ENCODE data around the gene PCBP3.

The PCBP3 gene

DNA sequence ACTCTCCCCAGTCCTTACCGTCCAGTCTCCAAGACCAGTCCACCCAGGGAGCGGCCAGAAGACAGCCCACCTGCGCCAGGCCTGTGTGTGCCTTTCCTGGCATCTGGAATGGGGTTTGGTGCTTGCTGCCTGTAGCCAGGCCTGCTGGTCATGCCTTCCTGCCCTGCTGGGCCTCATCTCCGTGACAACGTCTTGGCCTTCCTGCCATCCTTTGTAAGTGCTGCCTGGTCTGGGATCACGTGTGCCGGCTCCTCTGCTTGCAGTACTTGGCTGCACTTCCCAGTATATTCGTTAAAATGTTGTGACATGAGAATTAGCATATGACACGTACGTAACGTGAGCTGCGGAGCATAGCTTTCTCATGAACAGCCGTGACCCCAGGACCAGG is 192.7 kb downstream of the PCBP3 start:
- H3K4me2 ChIP-seq (ENCODE audit: low read depth, low read length, poor library complexity, severe bottlenecking): no peak overlapping the region
- H4K20me1 ChIP-seq (ENCODE audit: low read depth, low read length): no peaks in the 10 kb centered on the region
- H3K27ac ChIP-seq (ENCODE audit: low read depth, low read length): no peak overlapping the region
- TF ChIP-seq, protein P1, sequence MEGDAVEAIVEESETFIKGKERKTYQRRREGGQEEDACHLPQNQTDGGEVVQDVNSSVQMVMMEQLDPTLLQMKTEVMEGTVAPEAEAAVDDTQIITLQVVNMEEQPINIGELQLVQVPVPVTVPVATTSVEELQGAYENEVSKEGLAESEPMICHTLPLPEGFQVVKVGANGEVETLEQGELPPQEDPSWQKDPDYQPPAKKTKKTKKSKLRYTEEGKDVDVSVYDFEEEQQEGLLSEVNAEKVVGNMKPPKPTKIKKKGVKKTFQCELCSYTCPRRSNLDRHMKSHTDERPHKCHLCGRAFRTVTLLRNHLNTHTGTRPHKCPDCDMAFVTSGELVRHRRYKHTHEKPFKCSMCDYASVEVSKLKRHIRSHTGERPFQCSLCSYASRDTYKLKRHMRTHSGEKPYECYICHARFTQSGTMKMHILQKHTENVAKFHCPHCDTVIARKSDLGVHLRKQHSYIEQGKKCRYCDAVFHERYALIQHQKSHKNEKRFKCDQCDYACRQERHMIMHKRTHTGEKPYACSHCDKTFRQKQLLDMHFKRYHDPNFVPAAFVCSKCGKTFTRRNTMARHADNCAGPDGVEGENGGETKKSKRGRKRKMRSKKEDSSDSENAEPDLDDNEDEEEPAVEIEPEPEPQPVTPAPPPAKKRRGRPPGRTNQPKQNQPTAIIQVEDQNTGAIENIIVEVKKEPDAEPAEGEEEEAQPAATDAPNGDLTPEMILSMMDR (IDR thresholded peaks at IDR 0.05; ENCODE audit: insufficient read depth, low read length, poor library complexity, severe bottlenecking): no peak
- TF ChIP-seq EZH2phosphoT487 (conservative IDR thresholded peaks at IDR 0.05; ENCODE audit: low read length): no peak
- no peaks in the 10 kb centered on the region for H3K9me3 ChIP-seq (ENCODE audit: insufficient read depth, low read length)
- H3K9ac ChIP-seq (ENCODE audit: low read length): no peak overlapping the region
- no peaks in the 10 kb centered on the region for H3F3A ChIP-seq (ENCODE audit: insufficient read depth)
- H3K4me3 ChIP-seq (ENCODE audit: insufficient read depth, low read length, poor library complexity, severe bottlenecking): no peak overlapping the region
- H3K36me3 ChIP-seq (ENCODE audit: low read length): no peaks in the 10 kb centered on the region
- no peak overlapping the region for H2AFZ ChIP-seq (ENCODE audit: low read depth, low read length, severe bottlenecking)
- H3K79me2 ChIP-seq (ENCODE audit: insufficient read depth, low read length): no peaks in the 10 kb centered on the region
- no peaks in the 10 kb centered on the region for H3K27me3 ChIP-seq (ENCODE audit: low read length)
- no peaks in the 10 kb centered on the region for H3K9me2 ChIP-seq (replicated peaks; ENCODE audit: insufficient read depth, low read length)

DNA sequence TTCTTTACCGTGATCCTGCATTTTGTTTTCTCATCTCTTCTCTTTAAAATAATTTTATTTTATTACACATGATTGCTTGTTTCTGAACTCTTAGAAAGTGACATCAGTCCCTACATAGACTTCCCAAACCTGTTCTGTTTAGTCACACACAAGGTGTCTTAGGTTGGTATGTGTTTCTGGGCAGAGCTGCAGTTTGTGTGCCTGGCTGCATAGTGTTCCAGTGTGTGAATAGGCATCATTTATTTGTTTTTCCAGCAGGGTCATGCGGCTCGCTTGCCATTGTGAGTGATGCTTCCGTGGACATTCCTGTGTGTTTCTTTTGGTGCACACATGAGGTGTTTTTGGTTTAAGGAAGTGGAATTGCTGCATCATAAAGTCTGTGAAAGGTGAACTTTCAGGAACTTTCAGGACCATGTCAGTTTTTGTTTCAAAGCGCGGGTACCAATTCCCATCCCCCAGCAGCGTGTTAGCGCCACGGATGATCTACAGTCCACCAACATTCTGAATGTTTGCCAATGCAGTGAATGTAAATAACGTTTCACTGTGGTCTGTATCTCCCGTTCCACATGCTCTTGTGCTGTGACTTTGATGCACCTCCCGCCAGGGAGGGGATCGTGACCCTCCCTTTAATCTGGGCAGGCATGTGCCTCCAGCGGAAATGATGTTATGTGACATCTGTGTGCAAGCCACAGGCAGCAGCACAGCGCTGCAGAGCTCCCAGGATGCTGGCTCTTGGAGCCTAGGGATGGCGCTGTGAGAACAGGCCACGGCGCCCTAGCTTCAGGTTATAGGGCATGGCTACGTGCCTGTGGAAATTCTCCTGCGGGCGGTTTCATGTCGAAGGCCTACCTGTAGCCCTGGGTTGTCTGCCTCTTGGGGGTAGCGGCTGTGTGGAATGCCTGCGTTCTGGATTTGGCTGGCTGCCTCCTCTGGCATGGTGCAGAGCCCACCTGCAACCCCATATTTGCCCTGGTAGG is 193.5 kb downstream of the PCBP3 start:
- no peak overlapping the region for H2AFZ ChIP-seq (ENCODE audit: low read depth, low read length, severe bottlenecking)
- H3K4me2 ChIP-seq (ENCODE audit: low read depth, low read length, poor library complexity, severe bottlenecking): no peak overlapping the region
- no peaks in the 10 kb centered on the region for H3K27me3 ChIP-seq (ENCODE audit: low read length)
- H3K9ac ChIP-seq (ENCODE audit: low read length): no peak overlapping the region
- no peak overlapping the region for H3K4me3 ChIP-seq (ENCODE audit: insufficient read depth, low read length, poor library complexity, severe bottlenecking)
- no peaks in the 10 kb centered on the region for H3K36me3 ChIP-seq (ENCODE audit: low read length)
- H3K27ac ChIP-seq (ENCODE audit: low read depth, low read length): no peak overlapping the region
- no peaks in the 10 kb centered on the region for H3K9me2 ChIP-seq (replicated peaks; ENCODE audit: insufficient read depth, low read length)
- H3K9me3 ChIP-seq (ENCODE audit: insufficient read depth, low read length): no peaks in the 10 kb centered on the region
- TF ChIP-seq, protein P1 (IDR thresholded peaks at IDR 0.05; ENCODE audit: insufficient read depth, low read length, poor library complexity, severe bottlenecking): no peak
- TF ChIP-seq EZH2phosphoT487 (conservative IDR thresholded peaks at IDR 0.05; ENCODE audit: low read length): no peak
- no peaks in the 10 kb centered on the region for H3K79me2 ChIP-seq (ENCODE audit: insufficient read depth, low read length)
- no peaks in the 10 kb centered on the region for H3F3A ChIP-seq (ENCODE audit: insufficient read depth)
- no peaks in the 10 kb centered on the region for H4K20me1 ChIP-seq (ENCODE audit: low read depth, low read length)

DNA sequence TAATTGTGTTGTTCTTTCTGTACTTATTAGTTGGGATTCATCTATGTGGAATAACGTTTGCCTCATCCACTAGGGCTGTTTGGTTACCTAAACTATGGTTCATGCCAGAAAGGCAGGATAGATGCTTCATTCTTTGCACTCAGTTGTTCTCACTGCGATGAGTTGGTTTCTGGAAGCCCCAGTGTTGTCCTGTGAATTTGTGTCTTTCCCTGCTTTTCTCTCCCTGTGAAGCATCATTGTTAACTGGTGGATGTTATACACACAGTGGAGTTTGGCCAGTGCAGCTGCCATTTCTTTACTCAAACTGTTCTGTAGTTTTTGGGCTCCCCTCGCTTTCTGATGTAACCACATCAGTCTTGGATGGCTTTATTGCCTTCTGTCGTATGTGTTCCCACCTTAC is 194.4 kb downstream of the PCBP3 start:
- Histone ChIP-seq H3K27ac (ENCODE audit: low read depth, low read length) (no peak overlapping the region), H4K20me1 (ENCODE audit: low read depth, low read length) (no peaks in the 10 kb centered on the region), H3K4me2 (ENCODE audit: low read depth, low read length, poor library complexity, severe bottlenecking) (no peak overlapping the region)

More for the DNA sequence above, 194.4 kb downstream of the PCBP3 start:
- H3K27me3 ChIP-seq (ENCODE audit: low read length): no peaks in the 10 kb centered on the region
- no peak overlapping the region for H2AFZ ChIP-seq (ENCODE audit: low read depth, low read length, severe bottlenecking)
- H3K4me3 ChIP-seq (ENCODE audit: insufficient read depth, low read length, poor library complexity, severe bottlenecking): no peak overlapping the region
- H3K9me3 ChIP-seq (ENCODE audit: insufficient read depth, low read length): no peaks in the 10 kb centered on the region
- no peaks in the 10 kb centered on the region for H3K79me2 ChIP-seq (ENCODE audit: insufficient read depth, low read length)
- H3F3A ChIP-seq (ENCODE audit: insufficient read depth): no peaks in the 10 kb centered on the region
- H3K9ac ChIP-seq (ENCODE audit: low read length): no peak overlapping the region
- H3K36me3 ChIP-seq (ENCODE audit: low read length): no peaks in the 10 kb centered on the region
- no peaks in the 10 kb centered on the region for H3K9me2 ChIP-seq (replicated peaks; ENCODE audit: insufficient read depth, low read length)
- TF ChIP-seq, protein P1 (IDR thresholded peaks at IDR 0.05; ENCODE audit: insufficient read depth, low read length, poor library complexity, severe bottlenecking): no peak
- no peak for TF ChIP-seq EZH2phosphoT487 (conservative IDR thresholded peaks at IDR 0.05; ENCODE audit: low read length)

Measured in SU-DHL-6 (cell line).